Measurements from ENCODE around the gene MYO1B. TPM values are rescaled to one million over a fixed set of nuclear protein-coding genes. Genes with fewer than 3 reads are reported as not detected.
A peak's percentile ranks its signal among the peaks of the same experiment; 100 is the strongest.

MYO1B gene
- total and polyA plus RNA-seq, 2 donors (not counting 1 experiment from before 2014, with no cell fraction given), result 151 to 194 TPM

DNA sequence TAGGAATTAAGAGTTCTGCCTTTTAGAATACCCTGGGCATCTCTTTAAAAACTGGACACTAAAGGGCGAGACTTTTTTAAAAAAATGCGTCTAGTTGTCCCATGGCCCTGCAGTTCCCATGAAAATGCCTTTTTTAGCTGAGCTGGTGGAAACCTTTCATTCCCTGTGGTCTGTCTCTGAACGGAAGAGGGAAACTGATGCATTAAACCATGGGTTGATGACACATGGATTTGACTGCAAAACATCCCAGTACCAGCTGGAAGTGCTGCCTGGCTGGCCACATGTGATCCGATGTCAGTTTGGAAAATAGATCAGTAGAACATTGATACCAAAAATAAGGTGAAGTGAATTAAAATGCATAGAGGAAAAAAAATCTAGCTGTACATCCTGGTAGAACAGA is 129.2 kb downstream of the MYO1B start:
- H3K9ac ChIP-seq (ENCODE audit: insufficient read depth, low read length), result no peak overlapping the region

GRCh38 chr2:191374939-191375338 is 129.7 kb downstream of the MYO1B start:
- no peaks in the 10 kb centered on the region for H4K20me1 ChIP-seq (ENCODE audit: control insufficient read depth, extremely low read depth, insufficient read depth, low read length)
- no peak overlapping the region for H3K4me3 ChIP-seq (replicated peaks in 1 of 4; ENCODE audit: control extremely low read depth in 1 of 4, insufficient read depth in 1 of 4, low read depth in 3 of 4, low read length in 4 of 4)
- H3K4me2 ChIP-seq (ENCODE audit: extremely low read depth, insufficient read depth, low read length), result no peak overlapping the region
- DNase-seq (ENCODE audit: low read depth in 2 of 2), result no peak
- H3K79me2 ChIP-seq (ENCODE audit: control insufficient read depth, insufficient read depth, low read length), result no peaks in the 10 kb centered on the region
- no peak overlapping the region for H2AFZ ChIP-seq (ENCODE audit: low read length)
- no peaks in the 10 kb centered on the region for H3K9me3 ChIP-seq (ENCODE audit: control insufficient read depth, insufficient read depth, low read depth, low read length)
- H3K27me3 ChIP-seq (ENCODE audit: control insufficient read depth, insufficient read depth, low read length), result no peaks in the 10 kb centered on the region
- TF ChIP-seq, protein P1, sequence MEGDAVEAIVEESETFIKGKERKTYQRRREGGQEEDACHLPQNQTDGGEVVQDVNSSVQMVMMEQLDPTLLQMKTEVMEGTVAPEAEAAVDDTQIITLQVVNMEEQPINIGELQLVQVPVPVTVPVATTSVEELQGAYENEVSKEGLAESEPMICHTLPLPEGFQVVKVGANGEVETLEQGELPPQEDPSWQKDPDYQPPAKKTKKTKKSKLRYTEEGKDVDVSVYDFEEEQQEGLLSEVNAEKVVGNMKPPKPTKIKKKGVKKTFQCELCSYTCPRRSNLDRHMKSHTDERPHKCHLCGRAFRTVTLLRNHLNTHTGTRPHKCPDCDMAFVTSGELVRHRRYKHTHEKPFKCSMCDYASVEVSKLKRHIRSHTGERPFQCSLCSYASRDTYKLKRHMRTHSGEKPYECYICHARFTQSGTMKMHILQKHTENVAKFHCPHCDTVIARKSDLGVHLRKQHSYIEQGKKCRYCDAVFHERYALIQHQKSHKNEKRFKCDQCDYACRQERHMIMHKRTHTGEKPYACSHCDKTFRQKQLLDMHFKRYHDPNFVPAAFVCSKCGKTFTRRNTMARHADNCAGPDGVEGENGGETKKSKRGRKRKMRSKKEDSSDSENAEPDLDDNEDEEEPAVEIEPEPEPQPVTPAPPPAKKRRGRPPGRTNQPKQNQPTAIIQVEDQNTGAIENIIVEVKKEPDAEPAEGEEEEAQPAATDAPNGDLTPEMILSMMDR (conservative IDR thresholded peaks at IDR 0.05 in 1 of 2, IDR thresholded peaks at IDR 0.05 in 1 of 2; ENCODE audit: low read depth in 1 of 2, low read length in 2 of 2), result no peak
- no peak for TF ChIP-seq EZH2 (IDR thresholded peaks at IDR 0.05; ENCODE audit: low read length, missing control alignments)
- no peak overlapping the region for H3K9ac ChIP-seq (ENCODE audit: insufficient read depth, low read length)
- H3K36me3 ChIP-seq (ENCODE audit: control insufficient read depth, insufficient read depth, low read length), result peaks cover 5% of the 10 kb centered on the region
- no peak overlapping the region for H3K27ac ChIP-seq (ENCODE audit: insufficient read depth, low read length)
- H3K4me1 ChIP-seq (ENCODE audit: control insufficient read depth, extremely low read depth, insufficient read depth, low read length), result peaks cover 8% of the 10 kb centered on the region

More for the DNA sequence above, 129.2 kb downstream of the MYO1B start:
- H4K20me1 ChIP-seq (ENCODE audit: control insufficient read depth, extremely low read depth, insufficient read depth, low read length), result no peaks in the 10 kb centered on the region
- peaks cover 5% of the 10 kb centered on the region for H3K36me3 ChIP-seq (ENCODE audit: control insufficient read depth, insufficient read depth, low read length)
- no peak overlapping the region for H3K27ac ChIP-seq (ENCODE audit: insufficient read depth, low read length)
- TF ChIP-seq, protein P1 (conservative IDR thresholded peaks at IDR 0.05 in 1 of 2, IDR thresholded peaks at IDR 0.05 in 1 of 2; ENCODE audit: low read depth in 1 of 2, low read length in 2 of 2), result no peak
- no peak for TF ChIP-seq EZH2 (IDR thresholded peaks at IDR 0.05; ENCODE audit: low read length, missing control alignments)
- H3K79me2 ChIP-seq (ENCODE audit: control insufficient read depth, insufficient read depth, low read length), result no peaks in the 10 kb centered on the region
- no peak overlapping the region for H3K4me3 ChIP-seq (replicated peaks in 1 of 4; ENCODE audit: control extremely low read depth in 1 of 4, insufficient read depth in 1 of 4, low read depth in 3 of 4, low read length in 4 of 4)
- H3K9me3 ChIP-seq (ENCODE audit: control insufficient read depth, insufficient read depth, low read depth, low read length), result no peaks in the 10 kb centered on the region
- no peak overlapping the region for H3K4me2 ChIP-seq (ENCODE audit: extremely low read depth, insufficient read depth, low read length)
- no peaks in the 10 kb centered on the region for H3K27me3 ChIP-seq (ENCODE audit: control insufficient read depth, insufficient read depth, low read length)
- H2AFZ ChIP-seq (ENCODE audit: low read length), result no peak overlapping the region
- H3K4me1 ChIP-seq (ENCODE audit: control insufficient read depth, extremely low read depth, insufficient read depth, low read length), result peaks cover 8% of the 10 kb centered on the region
- no peak for DNase-seq (ENCODE audit: low read depth in 2 of 2)

- H3K36me3 ChIP-seq (ENCODE audit: control insufficient read depth, insufficient read depth, low read length), result peaks cover 2% of the 10 kb centered on the region
- H3K9ac ChIP-seq (ENCODE audit: insufficient read depth, low read length), result no peak overlapping the region
- peak; percentile 90 to 97 for DNase-seq (ENCODE audit: low read depth in 2 of 2)
- peak overlapping the region; percentile 15 for H3K27ac ChIP-seq (ENCODE audit: insufficient read depth, low read length)
- no peaks in the 10 kb centered on the region for H3K27me3 ChIP-seq (ENCODE audit: control insufficient read depth, insufficient read depth, low read length)
- H2AFZ ChIP-seq (ENCODE audit: low read length), result no peak overlapping the region
- TF ChIP-seq, protein P1 (conservative IDR thresholded peaks at IDR 0.05 in 1 of 2, IDR thresholded peaks at IDR 0.05 in 1 of 2; ENCODE audit: low read depth in 1 of 2, low read length in 2 of 2), result no peak
- TF ChIP-seq EZH2 (IDR thresholded peaks at IDR 0.05; ENCODE audit: low read length, missing control alignments), result no peak
- H3K4me2 ChIP-seq (ENCODE audit: extremely low read depth, insufficient read depth, low read length), result no peak overlapping the region
- no peaks in the 10 kb centered on the region for H4K20me1 ChIP-seq (ENCODE audit: control insufficient read depth, extremely low read depth, insufficient read depth, low read length)
- H3K9me3 ChIP-seq (ENCODE audit: control insufficient read depth, insufficient read depth, low read depth, low read length), result no peaks in the 10 kb centered on the region
- no peaks in the 10 kb centered on the region for H3K79me2 ChIP-seq (ENCODE audit: control insufficient read depth, insufficient read depth, low read length)
- peaks cover 10% of the 10 kb centered on the region for H3K4me1 ChIP-seq (ENCODE audit: control insufficient read depth, extremely low read depth, insufficient read depth, low read length)
- H3K4me3 ChIP-seq (replicated peaks in 1 of 4; ENCODE audit: control extremely low read depth in 1 of 4, insufficient read depth in 1 of 4, low read depth in 3 of 4, low read length in 4 of 4), result no peak overlapping the region
Measured at GRCh38 chr2:191376981-191377629, 131.9 kb downstream of the MYO1B start.

All from fibroblast of lung (primary cell).